ENCODE results near the gene NR6A1.
"Not testable (repeated sequence)": the region's sequence is repeated elsewhere in the genome, so short reads cannot be mapped to it uniquely, and the experiment has no call there.

Gene NR6A1

GRCh38 chr9:124645274-124645673 is 125.8 kb downstream of the NR6A1 start:
- no peak for DNase-seq

DNA sequence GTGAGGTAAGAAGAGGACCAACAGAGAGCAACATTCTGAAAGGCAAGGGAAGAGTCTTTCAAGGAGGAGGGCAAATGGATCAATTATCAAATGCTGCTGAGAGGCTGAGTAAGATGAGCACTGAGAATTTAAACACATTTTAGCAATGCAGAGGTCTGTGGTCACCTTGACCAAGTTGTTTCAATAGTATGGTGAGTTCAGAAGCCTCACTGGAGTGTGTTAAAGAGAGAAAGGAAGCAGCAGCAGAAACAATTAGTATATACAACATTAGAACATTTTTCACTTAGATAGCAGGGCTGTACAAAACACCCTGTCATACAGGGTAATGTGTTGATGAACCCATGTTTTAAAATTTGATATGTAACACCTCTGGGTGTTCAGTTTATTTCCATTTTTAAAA is 131.5 kb downstream of the NR6A1 start:
- no peak for DNase-seq

- DNase-seq = no peak
Observed at GRCh38 chr9:124635285-124635684, 135.8 kb downstream of the NR6A1 start.

DNA sequence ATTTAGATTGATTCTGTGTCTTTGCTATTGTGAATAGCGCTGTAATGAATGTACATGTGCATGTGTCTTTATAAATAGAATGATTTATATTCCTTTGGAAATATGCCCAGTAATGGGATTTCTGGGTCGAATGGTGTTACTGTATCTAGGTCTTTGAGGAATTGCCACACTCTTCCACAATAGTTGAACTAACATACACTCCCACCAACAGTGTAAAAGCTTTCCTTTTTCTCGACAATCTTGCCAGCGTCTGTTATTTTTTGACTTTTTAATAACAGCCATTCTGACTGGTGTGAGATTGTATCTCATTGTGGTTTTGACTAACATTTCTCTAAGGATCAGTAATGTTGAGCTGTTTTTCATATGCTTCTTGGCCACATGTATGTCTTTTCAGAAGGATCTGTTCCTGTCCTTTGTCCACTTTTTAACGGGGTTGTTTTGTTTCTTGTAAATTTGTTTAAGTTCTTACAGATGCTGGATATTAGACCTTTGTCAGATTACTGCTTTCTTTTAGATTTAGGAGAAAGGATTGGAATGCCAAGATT is 139.0 kb downstream of the NR6A1 start:
- no peak for DNase-seq

DNA sequence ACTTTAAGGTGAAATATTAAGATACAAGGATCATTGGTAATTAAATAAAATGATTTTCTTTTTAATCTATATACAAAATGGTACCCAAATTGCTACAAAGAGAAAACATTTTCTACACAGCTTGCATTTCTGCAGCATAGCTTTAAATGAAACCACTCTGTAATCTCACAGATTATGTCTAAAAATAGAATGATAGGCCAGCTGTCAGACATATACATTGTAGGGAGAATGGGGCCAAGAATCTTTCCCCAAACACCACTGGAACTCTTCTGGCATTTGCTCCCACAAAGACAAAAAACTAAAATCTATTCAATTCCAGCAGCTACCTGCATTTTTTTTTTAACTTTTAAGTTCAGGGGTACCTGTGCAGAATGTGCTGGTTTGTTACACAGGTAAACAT is 139.8 kb downstream of the NR6A1 start:
- DNase-seq = no peak

GRCh38 chr9:124629600-124629999 is 141.5 kb downstream of the NR6A1 start:
- no peak for DNase-seq

- no peak for DNase-seq
Observed at GRCh38 chr9:124628741-124629140, 142.4 kb downstream of the NR6A1 start.

DNA sequence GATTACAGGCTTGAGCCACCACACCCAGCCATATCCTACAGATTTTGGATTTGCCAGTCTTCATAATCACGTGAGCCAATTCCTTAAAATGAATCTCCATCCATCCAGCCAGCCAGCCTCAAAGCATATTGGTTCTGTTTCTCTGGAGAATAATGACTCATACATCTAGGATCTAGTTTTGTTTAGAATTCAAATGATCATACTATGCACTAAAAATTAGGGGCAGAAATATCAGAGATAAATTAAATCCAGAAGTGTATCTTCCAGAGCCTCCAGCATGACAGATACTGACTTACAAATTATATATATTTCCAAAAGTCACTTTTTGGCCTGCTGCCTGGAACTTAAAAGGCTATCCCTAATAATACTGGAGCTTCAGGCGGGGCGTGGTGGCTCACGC is 144.8 kb downstream of the NR6A1 start:
- DNase-seq = no peak

- no peak for DNase-seq
Observed at GRCh38 chr9:124625087-124625486, 146.0 kb downstream of the NR6A1 start.

DNA sequence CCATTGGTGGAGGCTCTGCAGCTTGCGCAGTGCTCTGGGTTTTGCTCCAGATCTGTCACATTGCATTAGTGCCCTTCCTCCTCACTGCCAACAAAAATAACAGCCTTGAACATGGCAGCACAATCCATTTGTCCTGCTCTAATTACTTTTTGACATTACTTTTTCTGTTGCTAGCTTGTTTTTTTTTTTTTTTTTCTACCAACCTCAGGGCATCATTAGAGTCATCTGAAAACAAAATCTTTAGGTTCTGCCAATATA is 146.4 kb downstream of the NR6A1 start:
- no peak for DNase-seq

DNA sequence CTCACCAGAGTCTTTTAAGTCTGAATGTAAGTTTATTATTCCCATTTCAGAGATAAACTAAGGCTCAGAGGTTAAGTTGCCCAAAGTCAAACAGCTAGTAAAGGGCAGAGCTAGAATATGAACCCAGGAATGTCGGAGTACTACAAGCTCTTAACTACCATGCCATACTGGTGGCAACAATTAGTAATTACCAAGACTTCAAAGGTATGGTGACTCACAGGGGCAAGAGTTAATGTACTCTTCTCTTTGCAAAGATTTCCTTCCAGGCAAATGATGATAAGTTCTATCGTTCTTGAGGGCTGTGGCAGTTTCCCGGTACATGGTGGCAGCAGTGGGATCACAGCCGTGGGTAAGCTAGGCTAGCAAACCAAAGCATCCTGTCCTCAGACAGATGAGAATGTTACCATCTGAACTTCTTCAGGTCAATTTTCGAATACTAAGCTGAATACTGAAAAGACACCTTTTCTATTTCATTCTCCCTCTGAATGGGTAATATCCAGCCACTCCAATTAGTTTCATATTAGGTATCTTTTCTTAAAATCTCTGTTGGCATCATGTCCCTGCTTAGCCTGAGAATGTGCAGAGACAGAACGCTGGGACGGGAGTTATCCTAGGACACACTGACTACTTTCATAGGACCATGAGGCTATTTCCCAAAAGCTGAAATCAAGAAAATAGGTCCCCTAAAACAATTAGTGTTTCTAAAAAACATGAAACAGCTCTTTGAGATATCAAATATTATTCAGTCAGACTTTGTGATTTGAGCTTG is 147.0 kb downstream of the NR6A1 start:
- no peak for DNase-seq

GRCh38 chr9:124622882-124623281 is 148.2 kb downstream of the NR6A1 start:
- DNase-seq = no peak

GRCh38 chr9:124621371-124622328 is 149.5 kb downstream of the NR6A1 start:
- DNase-seq = no peak

GRCh38 chr9:124618476-124618875 is 152.6 kb downstream of the NR6A1 start:
- DNase-seq = no peak

- peak; percentile 61 for DNase-seq
Observed at GRCh38 chr9:124617477-124618141, 153.5 kb downstream of the NR6A1 start.

- no peak for DNase-seq
Observed at GRCh38 chr9:124616961-124617360, 154.2 kb downstream of the NR6A1 start.

- DNase-seq = not testable (repeated sequence)
Observed at GRCh38 chr9:124615840-124616239, 155.3 kb downstream of the NR6A1 start.

GRCh38 chr9:124615100-124615742 is 155.9 kb downstream of the NR6A1 start:
- DNase-seq = no peak

- DNase-seq = no peak
Observed at GRCh38 chr9:124613849-124614248, 157.3 kb downstream of the NR6A1 start.

DNA sequence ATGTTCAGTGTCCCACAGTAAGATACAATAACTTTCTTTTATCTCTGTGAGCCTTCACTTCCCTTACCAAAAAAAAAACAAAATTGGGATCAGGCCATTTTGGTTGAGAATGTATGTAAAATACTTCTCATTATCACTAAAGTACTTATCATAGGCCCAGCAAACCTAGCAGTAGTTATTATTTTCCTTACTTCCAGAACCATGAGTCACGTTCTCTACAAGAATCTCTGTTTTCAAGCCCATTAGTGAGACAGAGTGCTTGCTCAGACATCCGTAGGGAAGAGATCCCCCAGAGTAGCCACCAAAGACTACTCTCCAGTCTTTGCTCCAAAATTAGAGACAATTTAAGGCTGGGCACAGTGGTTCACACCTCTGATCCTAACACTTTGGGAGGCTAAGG is 160.0 kb downstream of the NR6A1 start:
- DNase-seq = no peak

GRCh38 chr9:124606027-124606426 is 165.1 kb downstream of the NR6A1 start:
- DNase-seq = no peak

GRCh38 chr9:124605258-124605657 is 165.9 kb downstream of the NR6A1 start:
- no peak for DNase-seq

- DNase-seq = no peak
Observed at GRCh38 chr9:124602632-124603031, 168.5 kb downstream of the NR6A1 start.
